Mammary epithelial cell (primary cell): ENCODE results near the gene DNMT3L.

Experiments used
- CTCF ChIP-seq, 2 donors: IDR thresholded peaks in 1 of 2; conservative IDR thresholded peaks in 1 of 2; 2 replicates each; pipeline ENCODE4 v1.5.1; 2011 to 2012; ENCODE audit warnings: inconsistent platforms in 2 of 2, low read length in 2 of 2, mild to moderate bottlenecking in 2 of 2, control low read depth in 1 of 2, low read depth in 1 of 2; ENCODE audit not compliant: insufficient read depth in 1 of 2; ENCODE audit errors: extremely low read depth in 1 of 2
- EZH2 ChIP-seq: IDR thresholded peaks from 2 replicates; pipeline ENCODE4 v1.6.1; 2012; ENCODE audit warnings: low read length, inconsistent platforms, borderline replicate concordance

GRCh38 chr21:44265734-44266270 is 4.1 kb upstream of the DNMT3L start:
- TF ChIP-seq CTCF (conservative IDR thresholded peaks at IDR 0.05 in 1 of 2, IDR thresholded peaks at IDR 0.05 in 1 of 2; ENCODE audit: extremely low read depth in 1 of 2, insufficient read depth in 1 of 2, low read depth in 1 of 2, low read length in 2 of 2): no peak
- no peak for TF ChIP-seq EZH2
